Tibial nerve (tissue), 4 donors: ENCODE results near the gene ERAP2. TPM values are rescaled to one million over a fixed set of nuclear protein-coding genes. Genes with fewer than 3 reads are reported as not detected.
A peak's percentile ranks its signal among the peaks of the same experiment; 100 is the strongest.

Source experiments
- DNase-seq, 2 donors: peaks; one replicate each; pipeline ENCODE4 v3.0.0-alpha.2; 2019; ENCODE audit warnings: low spot score in 2 of 2
- H3K27ac ChIP-seq, 4 donors: fragments of 200-600 bp; sonication (generic) in 3 of 4; one replicate each; pipeline ENCODE4 v1.5.1; 2017 to 2019; ENCODE audit warnings: mild to moderate bottlenecking in 1 of 4
- H3K27me3 ChIP-seq, 2 donors: fragments of 200-600 bp; sonication (generic) in 1 of 2; one replicate each; pipeline versions ENCODE4 v1.5.1 to v1.6.0; 2017 to 2019
- H3K36me3 ChIP-seq, 3 donors: fragments of 200-600 bp; sonication (generic); one replicate each; pipeline ENCODE4 v1.5.1; 2018 to 2019
- H3K4me1 ChIP-seq, 4 donors: fragments of 200-600 bp; sonication (generic) in 3 of 4; one replicate each; pipeline ENCODE4 v1.5.1; 2017 to 2019
- H3K4me3 ChIP-seq, 4 donors: fragments of 200-600 bp; sonication (generic) in 3 of 4; one replicate each; pipeline ENCODE4 v1.5.1; 2017 to 2019; ENCODE audit warnings: mild to moderate bottlenecking in 1 of 4, moderate library complexity in 1 of 4
- H3K9me3 ChIP-seq, 4 donors: fragments of 200-600 bp; sonication (generic) in 3 of 4; one replicate each; pipeline ENCODE4 v1.5.1; 2017 to 2019
- EP300 ChIP-seq, 2 donors: sonication (generic); formaldehyde crosslinking; IDR thresholded peaks; one replicate each; pipeline ENCODE4 v1.6.1; 2017; ENCODE audit warnings: antibody characterized with exemption in 2 of 2, mild to moderate bottlenecking in 1 of 2
- POLR2A ChIP-seq, 2 donors: fragments of 450-650 bp; IDR thresholded peaks; one replicate each; pipeline ENCODE4 v1.6.1; 2017; ENCODE audit warnings: antibody characterized with exemption in 2 of 2, mild to moderate bottlenecking in 2 of 2, moderate library complexity in 2 of 2
- WGBS, 2 donors: methylation state at CpG; one replicate each; pipeline ENCODE4 v1.1.5; 2018; 5-methylcytosine and 5-hydroxymethylcytosine counted together
- small RNA-seq: library from RNA; depleted of rRNA; stranded (forward); fragments of <200 nt; gene quantifications from one replicate; pipeline ENCODE3, GENCODE V24; 2016
- total RNA-seq, 4 donors: library from RNA; depleted of rRNA; stranded (reverse); fragments of >200 nt; gene quantifications; one replicate each; pipeline ENCODE4 v1.1.0, GENCODE V29; 2016
- TF ChIP-seq, protein P1 (sequence below), 5 experiments: fragments of 200-600 bp in 3 of 5; fragments of 450-650 bp in 2 of 5; sonication (generic) in 3 of 5; IDR thresholded peaks; one replicate each; pipeline ENCODE4 v1.5.1; 2016 to 2019; ENCODE audit warnings: antibody characterized with exemption in 5 of 5, mild to moderate bottlenecking in 3 of 5, moderate library complexity in 2 of 5

The ERAP2 gene
- total RNA-seq, 4 donors from 2014 or later: 9.9 to 18.6 (median 12.2) TPM

DNA sequence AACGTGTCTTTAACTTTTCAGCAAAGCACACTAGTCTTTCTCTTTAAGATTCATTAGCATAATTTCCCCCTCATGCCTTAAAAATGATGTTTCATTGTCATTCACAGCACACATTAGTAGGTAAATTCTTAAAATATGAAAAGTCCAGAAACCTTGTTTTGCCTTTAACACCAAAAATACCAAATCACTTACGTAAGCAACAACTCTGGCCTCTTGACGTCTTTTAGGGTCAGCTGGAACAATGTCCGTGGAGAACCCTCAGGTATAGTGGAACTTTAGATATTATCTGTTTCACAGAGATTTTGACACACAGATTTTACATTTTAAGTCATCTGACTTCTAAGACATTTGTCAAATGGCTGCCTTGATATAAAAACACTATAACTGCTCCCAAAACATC is 90.5 kb downstream of the ERAP2 start:
- H3K27ac ChIP-seq: no peak overlapping the region
- H3K9me3 ChIP-seq: no peaks in the 10 kb centered on the region
- WGBS, 2 donors: 85 to 93% methylated on average over 4 of the region's 4 CpGs
- H3K4me3 ChIP-seq: no peak overlapping the region
- DNase-seq: no peak
- H3K27me3 ChIP-seq: no peaks in the 10 kb centered on the region
- TF ChIP-seq, protein P1, sequence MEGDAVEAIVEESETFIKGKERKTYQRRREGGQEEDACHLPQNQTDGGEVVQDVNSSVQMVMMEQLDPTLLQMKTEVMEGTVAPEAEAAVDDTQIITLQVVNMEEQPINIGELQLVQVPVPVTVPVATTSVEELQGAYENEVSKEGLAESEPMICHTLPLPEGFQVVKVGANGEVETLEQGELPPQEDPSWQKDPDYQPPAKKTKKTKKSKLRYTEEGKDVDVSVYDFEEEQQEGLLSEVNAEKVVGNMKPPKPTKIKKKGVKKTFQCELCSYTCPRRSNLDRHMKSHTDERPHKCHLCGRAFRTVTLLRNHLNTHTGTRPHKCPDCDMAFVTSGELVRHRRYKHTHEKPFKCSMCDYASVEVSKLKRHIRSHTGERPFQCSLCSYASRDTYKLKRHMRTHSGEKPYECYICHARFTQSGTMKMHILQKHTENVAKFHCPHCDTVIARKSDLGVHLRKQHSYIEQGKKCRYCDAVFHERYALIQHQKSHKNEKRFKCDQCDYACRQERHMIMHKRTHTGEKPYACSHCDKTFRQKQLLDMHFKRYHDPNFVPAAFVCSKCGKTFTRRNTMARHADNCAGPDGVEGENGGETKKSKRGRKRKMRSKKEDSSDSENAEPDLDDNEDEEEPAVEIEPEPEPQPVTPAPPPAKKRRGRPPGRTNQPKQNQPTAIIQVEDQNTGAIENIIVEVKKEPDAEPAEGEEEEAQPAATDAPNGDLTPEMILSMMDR (IDR thresholded peaks at IDR 0.05): no peak
- TF ChIP-seq POLR2A (IDR thresholded peaks at IDR 0.05) (no peak), EP300 (IDR thresholded peaks at IDR 0.05) (no peak)
- H3K4me1 ChIP-seq: peaks cover 0 to 49% (median 26%) of the 10 kb centered on the region in 4 donors
- H3K36me3 ChIP-seq: no peaks in the 10 kb centered on the region

DNA sequence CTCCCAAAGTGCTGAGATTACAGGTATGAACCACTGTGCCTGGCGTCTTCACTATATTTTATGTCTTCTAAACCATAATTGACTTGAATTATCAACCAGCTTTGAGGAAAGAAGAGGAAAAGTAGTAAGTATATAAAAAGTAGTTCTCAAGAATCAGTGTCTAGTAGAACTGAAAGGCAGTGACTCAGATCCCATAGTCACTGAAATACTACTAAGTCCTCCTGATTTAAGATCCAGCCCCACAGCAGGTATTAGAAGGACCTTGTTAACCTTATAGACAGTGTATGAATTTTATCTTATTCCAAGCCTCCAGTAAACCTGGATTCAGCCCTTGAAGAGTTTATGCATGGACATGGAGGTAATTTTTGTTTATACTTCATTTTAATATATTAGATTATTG is 91.1 kb downstream of the ERAP2 start:
- Histone ChIP-seq H3K9me3 (no peaks in the 10 kb centered on the region), H3K27ac (no peak overlapping the region), H3K4me3 (no peak overlapping the region), H3K4me1 (peaks cover 0 to 46% (median 23%) of the 10 kb centered on the region in 4 donors), H3K36me3 (no peaks in the 10 kb centered on the region), H3K27me3 (no peaks in the 10 kb centered on the region)
- DNase-seq: no peak
- WGBS, 2 donors: 48 to 77% methylated on average over 1 of the region's 1 CpG
- TF ChIP-seq POLR2A (IDR thresholded peaks at IDR 0.05): no peak
- no peak for TF ChIP-seq EP300 (IDR thresholded peaks at IDR 0.05)
- TF ChIP-seq, protein P1 (IDR thresholded peaks at IDR 0.05): no peak

DNA sequence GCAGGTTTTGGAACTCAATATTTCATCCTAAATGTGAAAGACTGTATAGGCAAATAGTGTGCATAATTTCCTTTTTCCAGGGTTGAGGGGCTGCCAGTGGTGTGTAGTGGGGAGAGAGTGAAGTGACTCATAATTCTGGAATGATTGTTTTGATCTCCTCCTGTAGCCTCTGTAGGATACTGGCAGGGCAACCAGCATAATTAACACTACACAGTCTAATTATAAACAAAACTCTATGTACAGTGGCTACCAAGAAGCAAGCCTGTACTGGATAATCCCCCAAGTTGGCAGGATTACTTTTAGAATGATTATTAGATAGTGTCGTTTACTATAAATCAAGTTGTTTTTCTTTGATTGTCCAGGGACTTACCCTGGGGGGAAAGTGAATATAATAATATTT is 91.8 kb downstream of the ERAP2 start:
- Histone ChIP-seq H3K27ac (peak overlapping the region in 1 of 4 donors; percentile 38), H3K4me3 (no peak overlapping the region), H3K27me3 (no peaks in the 10 kb centered on the region), H3K9me3 (no peaks in the 10 kb centered on the region), H3K4me1 (peaks cover 0 to 40% (median 17%) of the 10 kb centered on the region in 4 donors), H3K36me3 (no peaks in the 10 kb centered on the region)
- TF ChIP-seq EP300 (IDR thresholded peaks at IDR 0.05): no peak
- TF ChIP-seq, protein P1 (IDR thresholded peaks at IDR 0.05): no peak
- no peak for TF ChIP-seq POLR2A (IDR thresholded peaks at IDR 0.05)
- no peak for DNase-seq
- 16 to 17% methylated on average over 1 of the region's 1 CpG for WGBS, 2 donors

DNA sequence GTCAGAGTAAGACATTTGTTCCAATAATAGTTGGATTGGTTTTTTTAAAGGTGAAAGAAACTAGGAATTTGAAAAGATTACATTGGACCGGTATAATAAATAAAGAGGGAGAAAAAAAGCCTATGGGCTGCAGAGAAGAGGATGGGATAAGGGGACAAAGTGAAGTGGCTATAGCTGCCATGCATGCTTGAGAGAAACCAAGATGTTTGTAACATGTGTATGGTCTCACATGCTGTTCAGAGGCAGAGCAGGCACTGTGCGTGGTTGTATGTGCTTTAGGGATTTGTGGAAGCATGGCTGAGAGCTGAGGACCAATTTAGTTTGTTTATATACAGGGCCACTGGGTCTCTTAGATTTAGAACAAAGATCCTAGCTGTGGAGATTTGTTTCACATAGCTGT is 92.3 kb downstream of the ERAP2 start:
- Histone ChIP-seq H3K4me3 (no peak overlapping the region), H3K36me3 (no peaks in the 10 kb centered on the region), H3K27me3 (no peaks in the 10 kb centered on the region), H3K27ac (peak overlapping the region in 2 of 4 donors; percentile 22 to 38), H3K9me3 (no peaks in the 10 kb centered on the region), H3K4me1 (peaks cover 0 to 38% (median 14%) of the 10 kb centered on the region in 4 donors)
- DNase-seq: no peak
- TF ChIP-seq EP300 (IDR thresholded peaks at IDR 0.05) (no peak), POLR2A (IDR thresholded peaks at IDR 0.05) (no peak)
- TF ChIP-seq, protein P1 (IDR thresholded peaks at IDR 0.05): no peak
- WGBS, 2 donors: 32 to 33% methylated on average over 2 of the region's 2 CpGs

Small RNA genes within 50 kb of the gene (small RNA-seq; reads per million reads assigned to genes)
- gene RF00019: not detected

Other genes with a start within 250 kb of the ERAP2 start
- gene CAST, start 214.1 kb upstream of the ERAP2 start, total RNA-seq: 100 to 1,000 TPM; 247 to 316 (median 259) TPM
- 10 to 100 TPM; 18.8 to 28.5 (median 22.5) TPM for gene ERAP1, start 68.6 kb upstream of the ERAP2 start, total RNA-seq
- gene LNPEP, start 59.6 kb downstream of the ERAP2 start, total RNA-seq: 10 to 100 TPM; 40.4 to 71.8 (median 51.3) TPM